GM12864 (cell line): ENCODE data around the gene PPL.

Experiments used
- DNase-seq: peaks from one replicate; pipeline ENCODE4 v3.0.0-alpha.2; 2011; ENCODE audit warnings: low read depth
- H3K4me3 ChIP-seq: 2 replicates; pipeline ENCODE4 v1.5.1; 2011; ENCODE audit warnings: mild to moderate bottlenecking, low read depth, low read length, control low read depth
- CTCF ChIP-seq: IDR thresholded peaks from 2 replicates; pipeline ENCODE4 v1.5.1; 2011; ENCODE audit warnings: low read depth, mild to moderate bottlenecking, moderate library complexity, low read length, control low read depth, inconsistent platforms; ENCODE audit errors: missing control alignments

The PPL gene

GRCh38 chr16:4892361-4893102 lies 44.4 kb downstream of the PPL start:
- TF ChIP-seq CTCF: no peak
- H3K4me3 ChIP-seq: no peak overlapping the region
- DNase-seq: no peak

- H3K4me3 ChIP-seq: no peak overlapping the region
- no peak for TF ChIP-seq CTCF
- no peak for DNase-seq
Observed at GRCh38 chr16:4891886-4892216, 45.1 kb downstream of the PPL start.

GRCh38 chr16:4891097-4891885 lies 45.7 kb downstream of the PPL start:
- no peak for DNase-seq
- no peak for TF ChIP-seq CTCF
- no peak overlapping the region for H3K4me3 ChIP-seq

GRCh38 chr16:4890686-4891085 lies 46.3 kb downstream of the PPL start:
- H3K4me3 ChIP-seq: no peak overlapping the region
- no peak for DNase-seq
- no peak for TF ChIP-seq CTCF

- no peak overlapping the region for H3K4me3 ChIP-seq
- no peak for TF ChIP-seq CTCF
- no peak for DNase-seq
Observed at GRCh38 chr16:4890026-4890425, 46.9 kb downstream of the PPL start.

- no peak for DNase-seq
- TF ChIP-seq CTCF: no peak
- H3K4me3 ChIP-seq: no peak overlapping the region
Observed at GRCh38 chr16:4888428-4889135, 48.4 kb downstream of the PPL start.
